ENCODE results near the gene RCCD1. TPM values are rescaled to one million over a fixed set of nuclear protein-coding genes. Genes with fewer than 3 reads are reported as not detected.
A peak's percentile ranks its signal among the peaks of the same experiment; 100 is the strongest.

The RCCD1 gene
- total and polyA plus RNA-seq, 2 of the 8 experiments (the other 6 are each of a cell fraction or from before 2014, with no cell fraction given): 9.9 to 18.8 TPM

DNA sequence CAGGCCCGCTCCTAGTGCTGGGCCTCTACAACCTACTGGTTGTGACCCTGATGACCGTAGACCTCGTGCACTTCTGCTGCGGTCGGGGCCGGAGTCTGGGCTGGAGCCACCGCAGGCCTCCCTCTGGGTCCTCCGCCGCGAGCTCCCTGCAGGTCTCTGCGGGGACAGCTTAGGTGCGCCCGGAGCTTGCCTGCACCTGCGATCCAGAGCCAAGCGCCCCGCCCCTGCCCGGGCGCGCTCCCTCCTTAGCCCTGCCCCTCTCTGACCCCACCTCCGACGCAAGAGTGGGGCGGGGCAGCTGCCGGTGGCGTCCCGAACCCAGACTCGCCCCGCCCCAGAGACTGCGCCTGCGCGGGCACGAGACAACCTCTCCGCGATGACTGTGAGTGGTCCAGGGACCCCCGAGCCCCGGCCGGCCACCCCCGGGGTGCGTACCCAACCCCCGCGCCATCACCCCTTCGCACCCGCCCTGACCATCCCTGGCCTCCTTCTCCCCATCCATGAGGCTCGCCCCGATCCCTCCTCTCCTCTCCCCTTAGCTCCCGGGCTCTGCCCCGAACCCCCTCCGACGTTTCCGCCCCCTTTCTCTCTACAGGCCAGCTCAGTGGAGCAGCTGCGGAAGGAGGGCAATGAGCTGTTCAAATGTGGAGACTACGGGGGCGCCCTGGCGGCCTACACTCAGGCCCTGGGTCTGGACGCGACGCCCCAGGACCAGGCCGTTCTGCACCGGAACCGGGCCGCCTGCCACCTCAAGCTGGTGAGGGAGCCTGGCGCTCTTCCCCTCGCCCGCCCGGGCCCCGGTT, 19.5 kb upstream of the RCCD1 start, which contains the start of gene UNC45A (continued):
- TF ChIP-seq EP300 (IDR thresholded peaks at IDR 0.05; ENCODE audit: borderline replicate concordance in 1 of 2, low read depth in 2 of 2, low read length in 2 of 2): no peak
- peak; percentile 62 for TF ChIP-seq NRF1 (IDR thresholded peaks at IDR 0.05; ENCODE audit: low read depth, low read length)
- TF ChIP-seq RBBP5 (IDR thresholded peaks at IDR 0.05; ENCODE audit: borderline replicate concordance, low read depth, low read length): 0 out of 2 replicates have a peak, but pooled peaks have one; percentile 31
- no peak for TF ChIP-seq CHD2 (IDR thresholded peaks at IDR 0.05; ENCODE audit: low read length)
- TF ChIP-seq E2F6 (IDR thresholded peaks at IDR 0.05): peak; percentile 20
- no peak for TF ChIP-seq EGR1 (IDR thresholded peaks at IDR 0.05; ENCODE audit: borderline replicate concordance, low read depth, low read length)
- no peak for TF ChIP-seq TBP (IDR thresholded peaks at IDR 0.05; ENCODE audit: low read depth, low read length)
- peak; percentile 79 for TF ChIP-seq KDM4A (IDR thresholded peaks at IDR 0.05; ENCODE audit: low read depth, low read length, severe bottlenecking)
- TF ChIP-seq TCF12 (IDR thresholded peaks at IDR 0.05; ENCODE audit: low read depth, low read length): no peak
- peak; percentile 24 for TF ChIP-seq TAF7 (optimal IDR thresholded peaks at IDR 0.05; ENCODE audit: borderline replicate concordance, low read depth, low read length)
- TF ChIP-seq KDM5A (IDR thresholded peaks at IDR 0.05; ENCODE audit: low read length): no peak
- TF ChIP-seq SIN3A (conservative IDR thresholded peaks at IDR 0.05 in 1 of 2, IDR thresholded peaks at IDR 0.05 in 1 of 2; ENCODE audit: low read depth in 1 of 2, low read length in 2 of 2): peak in 1 of 2 experiments; percentile 70; a peak in 1 of 4 replicates
- TF ChIP-seq CREB1 (IDR thresholded peaks at IDR 0.05): peak; percentile 39; the same call in 1 of the 2 replicates
- TF ChIP-seq SIX5 (IDR thresholded peaks at IDR 0.05; ENCODE audit: low read depth, low read length): no peak
- TF ChIP-seq CEBPB (IDR thresholded peaks at IDR 0.05; ENCODE audit: low read depth, low read length): no peak
- TF ChIP-seq GTF2F1 (IDR thresholded peaks at IDR 0.05; ENCODE audit: borderline replicate concordance, low read depth, low read length): no peak

All from H1 (cell line).